GM12873 (cell line): Measurements from ENCODE around the gene FAM180A.

ENCODE experiments used
- TF ChIP-seq, protein P1 (sequence below): IDR thresholded peaks from 2 replicates; pipeline ENCODE4 v1.5.1; 2012; ENCODE audit warnings: low read depth, mild to moderate bottlenecking, moderate library complexity, low read length, control low read depth; ENCODE audit not compliant: insufficient read depth; ENCODE audit errors: missing control alignments

The FAM180A gene

DNA sequence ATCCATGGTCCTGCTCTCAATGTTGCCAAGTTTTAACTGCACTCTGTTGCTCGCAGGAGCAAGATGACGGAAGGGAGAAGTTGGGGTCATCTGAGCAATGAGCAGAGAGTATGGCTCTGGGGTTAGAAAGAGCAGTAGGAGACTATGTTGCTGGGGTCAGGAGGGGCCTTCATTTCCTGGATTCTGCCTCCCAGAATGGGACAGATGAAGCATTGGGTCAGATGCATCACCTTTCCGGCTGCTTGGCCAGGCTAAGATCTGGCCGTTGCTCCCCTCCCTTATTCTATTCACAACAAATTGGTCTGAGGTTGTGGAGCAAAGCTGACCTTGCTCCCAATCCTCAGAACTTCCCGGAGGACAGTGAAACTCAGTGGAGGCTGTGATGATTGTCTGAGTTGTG is 63.9 kb downstream of the FAM180A start:
- TF ChIP-seq, protein P1, sequence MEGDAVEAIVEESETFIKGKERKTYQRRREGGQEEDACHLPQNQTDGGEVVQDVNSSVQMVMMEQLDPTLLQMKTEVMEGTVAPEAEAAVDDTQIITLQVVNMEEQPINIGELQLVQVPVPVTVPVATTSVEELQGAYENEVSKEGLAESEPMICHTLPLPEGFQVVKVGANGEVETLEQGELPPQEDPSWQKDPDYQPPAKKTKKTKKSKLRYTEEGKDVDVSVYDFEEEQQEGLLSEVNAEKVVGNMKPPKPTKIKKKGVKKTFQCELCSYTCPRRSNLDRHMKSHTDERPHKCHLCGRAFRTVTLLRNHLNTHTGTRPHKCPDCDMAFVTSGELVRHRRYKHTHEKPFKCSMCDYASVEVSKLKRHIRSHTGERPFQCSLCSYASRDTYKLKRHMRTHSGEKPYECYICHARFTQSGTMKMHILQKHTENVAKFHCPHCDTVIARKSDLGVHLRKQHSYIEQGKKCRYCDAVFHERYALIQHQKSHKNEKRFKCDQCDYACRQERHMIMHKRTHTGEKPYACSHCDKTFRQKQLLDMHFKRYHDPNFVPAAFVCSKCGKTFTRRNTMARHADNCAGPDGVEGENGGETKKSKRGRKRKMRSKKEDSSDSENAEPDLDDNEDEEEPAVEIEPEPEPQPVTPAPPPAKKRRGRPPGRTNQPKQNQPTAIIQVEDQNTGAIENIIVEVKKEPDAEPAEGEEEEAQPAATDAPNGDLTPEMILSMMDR = no peak

DNA sequence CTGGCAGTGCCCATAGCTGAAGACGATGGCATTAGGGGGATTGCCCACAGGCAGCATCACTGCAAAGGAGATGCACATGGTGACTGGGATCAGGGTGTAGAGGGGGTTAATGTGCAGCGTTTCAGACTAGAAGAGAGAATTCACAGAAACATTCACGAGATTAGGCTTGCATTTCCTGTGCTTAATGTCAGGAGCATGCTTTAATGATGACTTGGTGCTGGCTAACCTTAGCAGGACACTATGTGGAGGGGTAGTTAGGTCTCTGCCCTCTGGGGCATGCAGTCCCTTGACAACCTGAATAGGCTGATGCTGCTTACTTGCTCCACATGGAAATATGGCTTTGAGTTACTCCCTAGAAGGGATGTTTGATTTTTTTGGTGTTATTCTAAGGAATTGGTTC is 64.5 kb downstream of the FAM180A start:
- TF ChIP-seq, protein P1 = no peak

DNA sequence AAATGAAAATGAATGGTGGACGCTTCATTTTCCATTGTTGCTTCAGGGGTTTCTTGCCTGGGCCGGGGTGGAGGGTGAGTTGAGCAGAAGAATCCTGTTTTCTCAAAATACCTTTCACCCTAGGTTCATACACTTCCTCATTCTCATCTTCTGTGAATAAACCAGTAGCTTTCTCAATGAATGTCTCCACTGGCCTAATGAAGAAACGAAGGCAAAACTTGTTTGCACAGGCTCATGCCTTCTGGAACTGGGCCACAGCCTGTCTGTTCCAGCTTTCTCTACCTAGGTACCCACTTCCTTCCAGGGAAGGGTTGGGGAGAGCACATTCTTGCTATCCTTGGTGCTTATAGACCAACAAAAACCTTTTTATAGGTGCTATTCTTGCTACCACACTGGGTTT is 65.0 kb downstream of the FAM180A start:
- TF ChIP-seq, protein P1 = no peak

DNA sequence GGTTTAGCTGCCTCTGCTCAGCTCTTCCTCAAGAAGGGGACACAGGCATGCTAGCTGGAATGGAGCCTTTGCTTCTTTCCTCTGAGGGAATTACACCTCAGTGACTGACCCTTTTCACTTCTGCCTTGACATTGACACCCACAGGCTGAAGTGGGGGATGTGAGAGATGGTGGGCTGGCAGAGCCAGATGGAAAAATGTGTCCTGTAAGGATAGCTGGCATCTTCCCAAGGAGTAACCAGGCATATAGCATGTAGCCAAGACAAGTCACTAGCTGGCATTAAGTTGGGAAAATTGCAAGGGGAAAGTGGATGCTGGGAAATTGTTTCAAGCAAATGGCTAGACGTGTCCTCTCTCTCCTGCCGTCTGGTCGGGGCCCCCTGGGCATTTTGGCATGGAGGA is 66.4 kb downstream of the FAM180A start:
- TF ChIP-seq, protein P1 = no peak

DNA sequence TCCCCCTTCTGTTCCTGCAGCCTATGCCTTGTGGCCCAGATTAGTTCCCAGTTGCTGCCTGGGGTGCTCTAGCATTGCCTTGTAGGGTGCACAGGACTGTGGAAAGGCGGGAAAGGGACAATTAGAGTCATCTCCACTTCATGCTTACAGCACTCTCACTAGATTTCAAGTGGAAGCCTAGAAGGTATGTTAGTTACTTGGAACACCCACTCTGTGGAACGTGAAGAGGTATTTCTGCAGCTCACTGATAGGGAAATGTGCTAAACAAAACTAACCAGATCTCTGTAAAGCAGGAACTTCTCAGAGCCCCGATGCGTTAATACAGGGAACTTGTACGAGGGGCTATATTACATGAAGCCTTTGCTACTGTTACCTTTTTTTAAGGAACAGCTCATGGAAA is 66.9 kb downstream of the FAM180A start:
- TF ChIP-seq, protein P1 = no peak
